Measurements from ENCODE around the gene ITPR3. TPM values are rescaled to one million over a fixed set of nuclear protein-coding genes. Genes with fewer than 3 reads are reported as not detected.

The ITPR3 gene
- total RNA-seq, 4 donors from 2014 or later, result 11.8 to 25.0 (median 19.6) TPM

GRCh38 chr6:33704215-33705066 lies 83.3 kb downstream of the ITPR3 start:
- TF ChIP-seq POLR2A (IDR thresholded peaks at IDR 0.05), result no peak
- no peak for TF ChIP-seq POLR2AphosphoS5 (IDR thresholded peaks at IDR 0.05)
- TF ChIP-seq CTCF (IDR thresholded peaks at IDR 0.05), result no peak
- no peak for TF ChIP-seq EP300 (IDR thresholded peaks at IDR 0.05)
- H3K4me1 ChIP-seq, result peaks cover 0 to 7% (median 0%) of the 10 kb centered on the region in 3 donors
- no peaks in the 10 kb centered on the region for H3K9me3 ChIP-seq
- WGBS, 2 donors (ENCODE audit: low coverage in 1 of 2), result 89 to 100% methylated on average over 2 to 9 of the region's 11 CpGs
- H3K27ac ChIP-seq, result no peak overlapping the region
- H3K36me3 ChIP-seq, result peaks cover 0 to 35% of the 10 kb centered on the region in 2 donors
- no peak overlapping the region for H3K4me3 ChIP-seq
- no peaks in the 10 kb centered on the region for H3K27me3 ChIP-seq
- ATAC-seq, result no peak

GRCh38 chr6:33705268-33705885 lies 84.3 kb downstream of the ITPR3 start:
- Histone ChIP-seq H3K4me3 (no peak overlapping the region), H3K36me3 (peaks cover 0 to 35% of the 10 kb centered on the region in 2 donors), H3K27ac (no peak overlapping the region), H3K9me3 (no peaks in the 10 kb centered on the region), H3K27me3 (no peaks in the 10 kb centered on the region), H3K4me1 (peaks cover 0 to 8% (median 0%) of the 10 kb centered on the region in 3 donors)
- TF ChIP-seq CTCF (IDR thresholded peaks at IDR 0.05) (no peak), EP300 (IDR thresholded peaks at IDR 0.05) (no peak), POLR2A (IDR thresholded peaks at IDR 0.05) (no peak), POLR2AphosphoS5 (IDR thresholded peaks at IDR 0.05) (no peak)
- 76 to 85% methylated on average over 6 to 7 of the region's 9 CpGs for WGBS, 2 donors (ENCODE audit: low coverage in 1 of 2)
- ATAC-seq, result no peak

GRCh38 chr6:33705955-33706725 lies 85.0 kb downstream of the ITPR3 start:
- TF ChIP-seq EP300 (IDR thresholded peaks at IDR 0.05), result no peak
- no peak for TF ChIP-seq POLR2AphosphoS5 (IDR thresholded peaks at IDR 0.05)
- no peak for TF ChIP-seq CTCF (IDR thresholded peaks at IDR 0.05)
- TF ChIP-seq POLR2A (IDR thresholded peaks at IDR 0.05), result no peak
- Histone ChIP-seq H3K9me3 (no peaks in the 10 kb centered on the region), H3K4me1 (peaks cover 0 to 12% (median 6%) of the 10 kb centered on the region in 3 donors), H3K36me3 (peaks cover 0 to 30% of the 10 kb centered on the region in 2 donors), H3K4me3 (no peak overlapping the region), H3K27ac (no peak overlapping the region), H3K27me3 (no peaks in the 10 kb centered on the region)
- whole genome bisulfite sequencing, 2 donors (ENCODE audit: low coverage in 1 of 2), result 70 to 90% methylated on average over 5 to 8 of the region's 16 CpGs
- no peak for ATAC-seq

- WGBS, 2 donors (ENCODE audit: low coverage in 1 of 2), result 72 to 88% methylated on average over 5 of the region's 5 CpGs
- Histone ChIP-seq H3K27ac (no peak overlapping the region), H3K4me1 (peaks cover 0 to 19% (median 6%) of the 10 kb centered on the region in 3 donors), H3K36me3 (peaks cover 0 to 30% of the 10 kb centered on the region in 2 donors), H3K27me3 (no peaks in the 10 kb centered on the region), H3K4me3 (no peak overlapping the region), H3K9me3 (no peaks in the 10 kb centered on the region)
- no peak for TF ChIP-seq EP300 (IDR thresholded peaks at IDR 0.05)
- ATAC-seq, result no peak
Measured at GRCh38 chr6:33707771-33708170, 86.6 kb downstream of the ITPR3 start.

- Histone ChIP-seq H3K36me3 (peaks cover 0 to 30% of the 10 kb centered on the region in 2 donors), H3K27me3 (no peaks in the 10 kb centered on the region), H3K4me1 (peaks cover 0 to 19% (median 6%) of the 10 kb centered on the region in 3 donors), H3K27ac (no peak overlapping the region), H3K9me3 (no peaks in the 10 kb centered on the region), H3K4me3 (no peak overlapping the region)
- no peak for ATAC-seq
- TF ChIP-seq POLR2A (IDR thresholded peaks at IDR 0.05), result no peak
- TF ChIP-seq CTCF (IDR thresholded peaks at IDR 0.05), result no peak
- no peak for TF ChIP-seq EP300 (IDR thresholded peaks at IDR 0.05)
- no peak for TF ChIP-seq POLR2AphosphoS5 (IDR thresholded peaks at IDR 0.05)
- 82 to 91% methylated on average over 5 to 7 of the region's 10 CpGs for WGBS, 2 donors (ENCODE audit: low coverage in 1 of 2)
Measured at GRCh38 chr6:33708516-33709204, 87.5 kb downstream of the ITPR3 start.
